ENCODE data around the gene ERCC6.

ERCC6 gene

DNA sequence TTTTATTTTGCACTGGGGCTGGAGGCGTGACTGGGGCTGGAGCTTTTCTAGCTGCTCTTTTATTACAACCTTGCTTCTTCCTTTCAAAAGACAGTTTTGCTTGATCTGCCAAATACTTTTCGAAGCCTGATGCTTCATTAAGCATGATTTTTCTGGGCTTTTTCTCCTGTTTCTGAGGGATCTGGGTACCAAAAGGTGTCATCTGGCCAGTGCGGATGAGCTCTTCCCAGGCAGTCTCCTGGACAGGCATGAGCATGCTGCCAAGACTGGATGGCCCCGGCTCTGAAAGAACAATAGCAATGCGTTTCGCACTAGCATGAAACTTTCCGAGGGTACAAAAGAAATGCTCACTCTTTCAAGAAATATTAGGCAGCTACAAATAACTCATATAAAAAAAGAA lies 14.4 kb downstream of the ERCC6 start:
- Histone ChIP-seq H3K9me3 (ENCODE audit: severe bottlenecking) (no peaks in the 10 kb centered on the region), H3K27ac (ENCODE audit: poor library complexity, severe bottlenecking) (no peak overlapping the region), H3K4me3 (ENCODE audit: severe bottlenecking) (no peak overlapping the region), H3K4me1 (ENCODE audit: insufficient read depth, poor library complexity, severe bottlenecking) (no peaks in the 10 kb centered on the region), H3K27me3 (ENCODE audit: insufficient read depth, poor library complexity, severe bottlenecking) (no peaks in the 10 kb centered on the region), H3K36me3 (ENCODE audit: low read depth) (peaks cover 95% of the 10 kb centered on the region)
- no peak for DNase-seq (ENCODE audit: low spot score)
- no peak for ATAC-seq (ENCODE audit: low read depth)
- TF ChIP-seq, protein P1, sequence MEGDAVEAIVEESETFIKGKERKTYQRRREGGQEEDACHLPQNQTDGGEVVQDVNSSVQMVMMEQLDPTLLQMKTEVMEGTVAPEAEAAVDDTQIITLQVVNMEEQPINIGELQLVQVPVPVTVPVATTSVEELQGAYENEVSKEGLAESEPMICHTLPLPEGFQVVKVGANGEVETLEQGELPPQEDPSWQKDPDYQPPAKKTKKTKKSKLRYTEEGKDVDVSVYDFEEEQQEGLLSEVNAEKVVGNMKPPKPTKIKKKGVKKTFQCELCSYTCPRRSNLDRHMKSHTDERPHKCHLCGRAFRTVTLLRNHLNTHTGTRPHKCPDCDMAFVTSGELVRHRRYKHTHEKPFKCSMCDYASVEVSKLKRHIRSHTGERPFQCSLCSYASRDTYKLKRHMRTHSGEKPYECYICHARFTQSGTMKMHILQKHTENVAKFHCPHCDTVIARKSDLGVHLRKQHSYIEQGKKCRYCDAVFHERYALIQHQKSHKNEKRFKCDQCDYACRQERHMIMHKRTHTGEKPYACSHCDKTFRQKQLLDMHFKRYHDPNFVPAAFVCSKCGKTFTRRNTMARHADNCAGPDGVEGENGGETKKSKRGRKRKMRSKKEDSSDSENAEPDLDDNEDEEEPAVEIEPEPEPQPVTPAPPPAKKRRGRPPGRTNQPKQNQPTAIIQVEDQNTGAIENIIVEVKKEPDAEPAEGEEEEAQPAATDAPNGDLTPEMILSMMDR (IDR thresholded peaks at IDR 0.05; ENCODE audit: poor library complexity, severe bottlenecking), result no peak

GRCh38 chr10:49523301-49523700 lies 15.6 kb downstream of the ERCC6 start:
- Histone ChIP-seq H3K27me3 (ENCODE audit: insufficient read depth, poor library complexity, severe bottlenecking) (no peaks in the 10 kb centered on the region), H3K4me3 (ENCODE audit: severe bottlenecking) (no peak overlapping the region), H3K36me3 (ENCODE audit: low read depth) (peaks cover 95% of the 10 kb centered on the region), H3K4me1 (ENCODE audit: insufficient read depth, poor library complexity, severe bottlenecking) (no peaks in the 10 kb centered on the region), H3K9me3 (ENCODE audit: severe bottlenecking) (no peaks in the 10 kb centered on the region), H3K27ac (ENCODE audit: poor library complexity, severe bottlenecking) (no peak overlapping the region)
- DNase-seq (ENCODE audit: low spot score), result no peak
- TF ChIP-seq, protein P1 (IDR thresholded peaks at IDR 0.05; ENCODE audit: poor library complexity, severe bottlenecking), result no peak
- no peak for ATAC-seq (ENCODE audit: low read depth)

DNA sequence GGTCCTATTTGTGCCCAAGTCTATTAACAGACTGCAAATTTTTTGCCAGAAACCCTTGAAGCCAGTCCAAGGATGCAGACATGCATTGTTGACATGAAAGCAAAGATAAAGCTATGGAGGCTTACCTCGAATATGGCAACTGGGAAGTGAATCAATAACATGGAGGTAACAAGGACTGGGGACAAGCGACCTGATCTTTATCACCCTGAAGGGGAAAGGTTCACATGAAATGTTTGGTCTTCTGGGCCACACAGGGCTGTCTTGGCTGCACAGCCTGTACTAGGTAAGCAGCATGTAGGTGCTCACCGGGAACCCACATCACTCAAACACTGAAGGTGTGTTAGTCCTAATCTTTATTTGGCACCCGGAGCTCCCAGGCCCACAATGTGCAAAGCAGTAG lies 17.9 kb downstream of the ERCC6 start:
- Histone ChIP-seq H3K27me3 (ENCODE audit: insufficient read depth, poor library complexity, severe bottlenecking) (no peaks in the 10 kb centered on the region), H3K4me1 (ENCODE audit: insufficient read depth, poor library complexity, severe bottlenecking) (no peaks in the 10 kb centered on the region), H3K9me3 (ENCODE audit: severe bottlenecking) (no peaks in the 10 kb centered on the region), H3K4me3 (ENCODE audit: severe bottlenecking) (no peak overlapping the region), H3K36me3 (ENCODE audit: low read depth) (peaks cover 95% of the 10 kb centered on the region), H3K27ac (ENCODE audit: poor library complexity, severe bottlenecking) (no peak overlapping the region)
- ATAC-seq (ENCODE audit: low read depth) (no peak), DNase-seq (ENCODE audit: low spot score) (no peak)
- TF ChIP-seq, protein P1 (IDR thresholded peaks at IDR 0.05; ENCODE audit: poor library complexity, severe bottlenecking), result no peak

DNA sequence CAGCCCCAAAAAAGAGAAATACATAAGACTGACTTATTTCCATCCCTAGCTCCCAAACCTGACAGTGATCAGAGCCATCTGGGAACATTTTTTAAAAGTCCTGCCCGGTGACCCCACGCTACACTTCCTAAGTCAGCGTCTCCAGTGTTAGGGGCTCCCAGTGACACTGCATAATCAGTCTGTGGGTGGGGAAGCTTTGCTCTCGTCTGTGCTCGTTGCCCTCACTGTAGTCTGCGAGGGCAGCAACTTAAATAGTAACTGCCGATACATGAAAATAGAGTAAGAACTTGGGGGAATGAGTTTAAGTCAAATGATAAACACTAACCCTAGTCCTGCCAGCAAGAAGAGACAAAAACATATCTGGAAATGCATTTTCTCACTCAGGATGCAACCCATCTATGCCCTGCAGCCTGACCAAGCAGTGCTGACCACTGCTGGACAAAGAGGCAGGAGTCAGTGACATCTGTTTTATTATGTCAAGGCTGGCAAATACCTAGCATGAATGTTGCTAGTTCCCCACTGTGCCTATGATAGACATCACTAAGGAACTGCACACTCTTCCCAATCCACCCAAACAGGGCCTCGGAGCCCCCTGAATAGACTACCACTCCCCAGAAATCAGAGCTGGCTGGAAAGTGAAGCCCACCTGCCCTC lies 18.7 kb downstream of the ERCC6 start:
- TF ChIP-seq, protein P1 (IDR thresholded peaks at IDR 0.05; ENCODE audit: poor library complexity, severe bottlenecking), result no peak
- Histone ChIP-seq H3K9me3 (ENCODE audit: severe bottlenecking) (no peaks in the 10 kb centered on the region), H3K36me3 (ENCODE audit: low read depth) (peaks cover 98% of the 10 kb centered on the region), H3K4me1 (ENCODE audit: insufficient read depth, poor library complexity, severe bottlenecking) (no peaks in the 10 kb centered on the region), H3K4me3 (ENCODE audit: severe bottlenecking) (no peak overlapping the region), H3K27me3 (ENCODE audit: insufficient read depth, poor library complexity, severe bottlenecking) (no peaks in the 10 kb centered on the region), H3K27ac (ENCODE audit: poor library complexity, severe bottlenecking) (no peak overlapping the region)
- DNase-seq (ENCODE audit: low spot score) (no peak), ATAC-seq (ENCODE audit: low read depth) (no peak)

DNA sequence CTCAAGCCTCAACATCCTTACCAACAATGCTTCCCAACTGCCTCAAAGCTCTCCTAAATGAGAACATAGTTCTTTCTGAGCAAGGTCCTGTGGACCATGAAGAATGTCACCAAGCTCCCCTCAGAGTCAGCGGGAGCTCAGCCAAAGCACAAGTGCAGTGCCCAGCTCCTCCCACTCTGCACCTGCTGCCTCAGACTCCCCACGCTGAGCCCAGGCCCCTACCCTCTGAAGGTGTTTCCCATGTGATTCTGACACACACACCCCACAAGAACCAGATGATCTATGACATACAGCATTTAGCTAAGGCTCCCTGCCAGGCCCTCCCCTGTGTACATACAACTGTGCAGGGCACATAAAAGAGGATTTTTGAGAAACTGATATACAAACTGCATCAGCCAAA lies 19.2 kb downstream of the ERCC6 start:
- TF ChIP-seq, protein P1 (IDR thresholded peaks at IDR 0.05; ENCODE audit: poor library complexity, severe bottlenecking), result no peak
- no peaks in the 10 kb centered on the region for H3K27me3 ChIP-seq (ENCODE audit: insufficient read depth, poor library complexity, severe bottlenecking)
- no peaks in the 10 kb centered on the region for H3K4me1 ChIP-seq (ENCODE audit: insufficient read depth, poor library complexity, severe bottlenecking)
- H3K27ac ChIP-seq (ENCODE audit: poor library complexity, severe bottlenecking), result no peak overlapping the region
- DNase-seq (ENCODE audit: low spot score) (no peak), ATAC-seq (ENCODE audit: low read depth) (no peak)
- peaks cover 98% of the 10 kb centered on the region for H3K36me3 ChIP-seq (ENCODE audit: low read depth)
- no peaks in the 10 kb centered on the region for H3K9me3 ChIP-seq (ENCODE audit: severe bottlenecking)
- no peak overlapping the region for H3K4me3 ChIP-seq (ENCODE audit: severe bottlenecking)
